ENCODE measurements around the gene SPOCK2. TPM values are rescaled to one million over a fixed set of nuclear protein-coding genes. Genes with fewer than 3 reads are reported as not detected.
A peak's percentile ranks its signal among the peaks of the same experiment; 100 is the strongest.

The SPOCK2 gene
- polyA plus RNA-seq, 4 donors = 1.6 to 24.2 (median 3.2) TPM

DNA sequence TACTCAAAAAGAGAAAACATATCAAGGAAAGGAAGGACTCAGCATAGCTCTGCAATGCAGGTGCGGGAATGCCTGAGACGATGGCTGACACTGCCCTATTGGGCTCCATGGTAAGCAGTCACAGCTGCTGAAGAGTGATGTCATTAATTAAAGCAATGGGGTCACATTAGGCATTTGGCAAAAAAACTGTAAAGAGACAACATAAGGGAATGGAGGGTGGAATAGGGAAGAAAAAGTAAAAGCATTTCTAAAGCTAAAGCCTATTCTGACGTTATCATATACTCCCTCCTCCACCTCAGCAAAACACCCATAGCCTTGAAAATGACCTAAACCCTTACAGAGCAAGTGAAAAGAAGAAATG, 38.5 kb upstream of the SPOCK2 start:
- Histone ChIP-seq H3K27ac (ENCODE audit: low read depth in 1 of 3, low read length in 2 of 3) (no peak overlapping the region), H3K4me3 (ENCODE audit: low read depth in 1 of 3, low read length in 3 of 3) (no peak overlapping the region), H3K4me1 (ENCODE audit: control insufficient read depth in 3 of 3, insufficient read depth in 2 of 3, low read depth in 1 of 3, low read length in 2 of 3) (peaks cover 0 to 14% (median 0%) of the 10 kb centered on the region in 3 donors), H3K36me3 (ENCODE audit: control insufficient read depth in 3 of 3, insufficient read depth in 2 of 3, low read depth in 1 of 3, low read length in 3 of 3) (peaks cover 0 to 2% (median under 1%) of the 10 kb centered on the region in 3 donors), H3K9me3 (ENCODE audit: control insufficient read depth in 2 of 2, insufficient read depth in 1 of 2, low read depth in 1 of 2, low read length in 1 of 2) (no peaks in the 10 kb centered on the region), H3K27me3 (ENCODE audit: control insufficient read depth in 3 of 3, insufficient read depth in 3 of 3, low read length in 3 of 3) (no peaks in the 10 kb centered on the region)
- 93 to 99% (median 95%) methylated on average over 3 of the region's 3 CpGs for WGBS, 3 donors
- DNase-seq (no peak), FAIRE-seq (no peak)

DNA sequence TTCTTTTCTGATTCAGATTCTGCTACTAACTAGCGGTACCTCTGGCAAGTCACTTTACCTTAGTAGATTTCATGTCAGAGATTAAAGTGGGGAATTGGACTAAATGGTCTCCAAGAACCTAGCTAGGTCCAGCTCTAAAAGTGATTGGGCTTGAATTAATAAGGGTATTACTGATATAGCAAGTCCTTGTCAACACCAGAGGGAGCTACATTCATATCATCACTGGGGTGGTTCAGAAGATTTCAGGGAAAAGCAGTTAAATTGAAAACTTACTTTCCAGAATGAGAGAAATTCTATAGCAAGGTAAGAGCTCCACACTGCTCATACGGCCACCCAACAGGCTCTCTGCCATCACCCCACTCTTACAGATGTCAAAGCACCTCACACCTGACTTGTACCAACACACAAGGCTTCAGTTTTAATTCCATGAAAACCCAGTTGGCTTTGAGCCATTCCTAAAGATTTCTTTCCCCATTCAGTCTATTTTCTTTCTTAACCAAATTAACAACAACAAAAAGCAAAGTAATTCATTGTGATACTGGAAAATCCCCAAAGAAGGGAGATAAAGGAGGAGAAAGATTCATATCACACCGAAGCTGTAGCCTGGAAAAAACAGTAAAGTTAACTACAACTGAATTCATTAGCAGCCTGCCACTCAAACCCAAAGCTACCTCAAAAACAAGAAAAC, 38.0 kb upstream of the SPOCK2 start:
- H3K4me3 ChIP-seq (ENCODE audit: low read depth in 1 of 3, low read length in 3 of 3) = no peak overlapping the region
- H3K27ac ChIP-seq (ENCODE audit: low read depth in 1 of 3, low read length in 2 of 3) = no peak overlapping the region
- no peak for FAIRE-seq
- H3K4me1 ChIP-seq (ENCODE audit: control insufficient read depth in 3 of 3, insufficient read depth in 2 of 3, low read depth in 1 of 3, low read length in 2 of 3) = peaks cover 0 to 14% (median 0%) of the 10 kb centered on the region in 3 donors
- peaks cover 0 to 2% (median 0%) of the 10 kb centered on the region in 3 donors for H3K36me3 ChIP-seq (ENCODE audit: control insufficient read depth in 3 of 3, insufficient read depth in 2 of 3, low read depth in 1 of 3, low read length in 3 of 3)
- H3K27me3 ChIP-seq (ENCODE audit: control insufficient read depth in 3 of 3, insufficient read depth in 3 of 3, low read length in 3 of 3) = no peaks in the 10 kb centered on the region
- peak; percentile 19 to 37 for DNase-seq
- no peaks in the 10 kb centered on the region for H3K9me3 ChIP-seq (ENCODE audit: control insufficient read depth in 2 of 2, insufficient read depth in 1 of 2, low read depth in 1 of 2, low read length in 1 of 2)
- 88 to 94% (median 92%) methylated on average over 3 of the region's 3 CpGs for WGBS, 3 donors

DNA sequence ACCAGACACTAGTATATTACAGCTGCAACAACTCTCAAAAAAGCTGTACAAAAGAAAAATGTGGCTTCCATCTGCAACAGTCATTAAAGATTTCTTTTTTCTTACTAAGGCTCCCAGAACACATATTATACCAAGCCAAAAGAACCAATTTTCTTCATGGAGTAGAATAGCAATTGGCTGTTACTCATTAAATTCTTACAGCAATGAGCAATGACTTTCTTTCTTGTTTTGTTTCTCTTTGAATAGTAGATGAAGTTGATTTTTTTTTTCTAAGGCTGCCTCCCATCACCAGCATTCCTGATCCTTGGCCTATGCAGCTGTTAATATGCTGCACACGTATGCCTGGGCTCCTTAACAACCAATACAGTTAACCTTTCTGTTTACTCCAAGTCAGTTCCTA, 36.6 kb upstream of the SPOCK2 start:
- Histone ChIP-seq H3K4me3 (ENCODE audit: low read depth in 1 of 3, low read length in 3 of 3) (no peak overlapping the region), H3K36me3 (ENCODE audit: control insufficient read depth in 3 of 3, insufficient read depth in 2 of 3, low read depth in 1 of 3, low read length in 3 of 3) (peaks cover 0 to 4% (median 2%) of the 10 kb centered on the region in 3 donors), H3K4me1 (ENCODE audit: control insufficient read depth in 3 of 3, insufficient read depth in 2 of 3, low read depth in 1 of 3, low read length in 2 of 3) (peaks cover 0 to 14% (median 0%) of the 10 kb centered on the region in 3 donors), H3K9me3 (ENCODE audit: control insufficient read depth in 2 of 2, insufficient read depth in 1 of 2, low read depth in 1 of 2, low read length in 1 of 2) (no peaks in the 10 kb centered on the region), H3K27ac (ENCODE audit: low read depth in 1 of 3, low read length in 2 of 3) (peak overlapping the region in 1 of 3 donors; percentile 24), H3K27me3 (ENCODE audit: control insufficient read depth in 3 of 3, insufficient read depth in 3 of 3, low read length in 3 of 3) (no peaks in the 10 kb centered on the region)
- 60 to 67% (median 66%) methylated on average over 1 of the region's 1 CpG for WGBS, 3 donors
- FAIRE-seq = no peak
- DNase-seq = peak; percentile 5 to 62

DNA sequence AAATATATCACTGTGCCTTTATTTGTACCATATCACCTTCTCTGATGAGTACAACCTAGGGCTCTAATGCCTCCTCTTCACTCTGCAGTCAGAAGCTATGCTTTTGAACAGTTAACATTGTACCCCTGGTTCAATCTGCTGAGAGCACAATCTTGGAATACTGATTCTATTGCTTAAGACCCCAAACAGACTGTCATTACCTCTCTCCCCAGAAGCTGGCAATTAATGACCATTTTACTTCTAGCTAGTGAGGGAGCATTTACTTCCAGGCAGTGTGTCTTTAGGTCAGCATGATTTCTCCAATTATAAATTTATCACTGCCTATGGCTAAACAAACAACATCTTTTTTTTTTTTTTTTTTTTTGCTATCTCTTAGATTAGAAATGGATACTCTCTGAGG, 36.0 kb upstream of the SPOCK2 start:
- Histone ChIP-seq H3K4me1 (ENCODE audit: control insufficient read depth in 3 of 3, insufficient read depth in 2 of 3, low read depth in 1 of 3, low read length in 2 of 3) (peaks cover 0 to 14% (median 0%) of the 10 kb centered on the region in 3 donors), H3K4me3 (ENCODE audit: low read depth in 1 of 3, low read length in 3 of 3) (no peak overlapping the region), H3K36me3 (ENCODE audit: control insufficient read depth in 3 of 3, insufficient read depth in 2 of 3, low read depth in 1 of 3, low read length in 3 of 3) (peaks cover 0 to 4% (median 2%) of the 10 kb centered on the region in 3 donors), H3K27ac (ENCODE audit: low read depth in 1 of 3, low read length in 2 of 3) (no peak overlapping the region), H3K27me3 (ENCODE audit: control insufficient read depth in 3 of 3, insufficient read depth in 3 of 3, low read length in 3 of 3) (no peaks in the 10 kb centered on the region), H3K9me3 (ENCODE audit: control insufficient read depth in 2 of 2, insufficient read depth in 1 of 2, low read depth in 1 of 2, low read length in 1 of 2) (no peaks in the 10 kb centered on the region)
- FAIRE-seq (no peak), DNase-seq (no peak)

DNA sequence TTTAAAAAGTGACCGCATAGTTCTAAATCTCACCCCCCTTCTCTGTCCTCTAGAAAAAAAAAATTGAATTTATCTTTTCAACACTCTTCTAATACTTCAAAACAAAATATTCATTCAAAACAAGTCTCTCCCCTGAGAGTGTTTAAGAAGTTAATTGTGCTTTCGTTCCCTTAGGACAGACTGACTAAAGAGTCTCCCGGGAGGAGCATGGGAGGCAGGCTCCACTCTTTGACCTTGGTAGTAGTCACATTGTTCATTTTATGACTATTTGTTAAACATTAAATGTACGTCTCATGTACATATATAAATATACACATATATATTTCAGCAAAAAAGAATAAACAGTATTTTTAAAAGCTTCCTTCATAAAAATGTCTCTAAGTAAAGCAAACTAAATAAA, 35.3 kb upstream of the SPOCK2 start:
- H3K9me3 ChIP-seq (ENCODE audit: control insufficient read depth in 2 of 2, insufficient read depth in 1 of 2, low read depth in 1 of 2, low read length in 1 of 2) = no peaks in the 10 kb centered on the region
- H3K27ac ChIP-seq (ENCODE audit: low read depth in 1 of 3, low read length in 2 of 3) = peak overlapping the region in 1 of 3 donors; percentile 25
- no peaks in the 10 kb centered on the region for H3K27me3 ChIP-seq (ENCODE audit: control insufficient read depth in 3 of 3, insufficient read depth in 3 of 3, low read length in 3 of 3)
- no peak for FAIRE-seq
- peaks cover 0 to 14% (median 0%) of the 10 kb centered on the region in 3 donors for H3K4me1 ChIP-seq (ENCODE audit: control insufficient read depth in 3 of 3, insufficient read depth in 2 of 3, low read depth in 1 of 3, low read length in 2 of 3)
- peak; percentile 59 to 61 for DNase-seq
- 41 to 71% (median 61%) methylated on average over 4 of the region's 4 CpGs for WGBS, 3 donors
- peaks cover 0 to 4% (median 2%) of the 10 kb centered on the region in 3 donors for H3K36me3 ChIP-seq (ENCODE audit: control insufficient read depth in 3 of 3, insufficient read depth in 2 of 3, low read depth in 1 of 3, low read length in 3 of 3)
- no peak overlapping the region for H3K4me3 ChIP-seq (ENCODE audit: low read depth in 1 of 3, low read length in 3 of 3)

GRCh38 chr10:72122221-72122620, 33.9 kb upstream of the SPOCK2 start:
- H3K9me3 ChIP-seq (ENCODE audit: control insufficient read depth in 2 of 2, insufficient read depth in 1 of 2, low read depth in 1 of 2, low read length in 1 of 2) = no peaks in the 10 kb centered on the region
- H3K4me1 ChIP-seq (ENCODE audit: control insufficient read depth in 3 of 3, insufficient read depth in 2 of 3, low read depth in 1 of 3, low read length in 2 of 3) = peaks cover 0 to 14% (median 0%) of the 10 kb centered on the region in 3 donors
- WGBS, 3 donors = 86 to 95% (median 91%) methylated on average over 4 of the region's 4 CpGs
- DNase-seq = no peak
- H3K27ac ChIP-seq (ENCODE audit: low read depth in 1 of 3, low read length in 2 of 3) = no peak overlapping the region
- no peak for FAIRE-seq
- H3K27me3 ChIP-seq (ENCODE audit: control insufficient read depth in 3 of 3, insufficient read depth in 3 of 3, low read length in 3 of 3) = no peaks in the 10 kb centered on the region
- peaks cover 0 to 4% (median 0%) of the 10 kb centered on the region in 3 donors for H3K36me3 ChIP-seq (ENCODE audit: control insufficient read depth in 3 of 3, insufficient read depth in 2 of 3, low read depth in 1 of 3, low read length in 3 of 3)
- no peak overlapping the region for H3K4me3 ChIP-seq (ENCODE audit: low read depth in 1 of 3, low read length in 3 of 3)

GRCh38 chr10:72121389-72121788, 33.0 kb upstream of the SPOCK2 start:
- FAIRE-seq = no peak
- Histone ChIP-seq H3K9me3 (ENCODE audit: control insufficient read depth in 2 of 2, insufficient read depth in 1 of 2, low read depth in 1 of 2, low read length in 1 of 2) (peaks cover 0 to 4% of the 10 kb centered on the region in 2 donors), H3K4me3 (ENCODE audit: low read depth in 1 of 3, low read length in 3 of 3) (no peak overlapping the region), H3K4me1 (ENCODE audit: control insufficient read depth in 3 of 3, insufficient read depth in 2 of 3, low read depth in 1 of 3, low read length in 2 of 3) (peaks cover 0 to 14% (median 0%) of the 10 kb centered on the region in 3 donors), H3K36me3 (ENCODE audit: control insufficient read depth in 3 of 3, insufficient read depth in 2 of 3, low read depth in 1 of 3, low read length in 3 of 3) (peaks cover 0 to 4% (median 0%) of the 10 kb centered on the region in 3 donors), H3K27ac (ENCODE audit: low read depth in 1 of 3, low read length in 2 of 3) (no peak overlapping the region), H3K27me3 (ENCODE audit: control insufficient read depth in 3 of 3, insufficient read depth in 3 of 3, low read length in 3 of 3) (no peaks in the 10 kb centered on the region)
- WGBS, 3 donors = 97 to 100% (median 100%) methylated on average over 1 of the region's 1 CpG
- DNase-seq = no peak

- H3K4me1 ChIP-seq (ENCODE audit: control insufficient read depth in 3 of 3, insufficient read depth in 2 of 3, low read depth in 1 of 3, low read length in 2 of 3) = no peaks in the 10 kb centered on the region
- 94 to 100% (median 95%) methylated on average over 2 of the region's 2 CpGs for WGBS, 3 donors
- FAIRE-seq (no peak), DNase-seq (no peak)
- no peaks in the 10 kb centered on the region for H3K27me3 ChIP-seq (ENCODE audit: control insufficient read depth in 3 of 3, insufficient read depth in 3 of 3, low read length in 3 of 3)
- H3K4me3 ChIP-seq (ENCODE audit: low read depth in 1 of 3, low read length in 3 of 3) = no peak overlapping the region
- H3K9me3 ChIP-seq (ENCODE audit: control insufficient read depth in 2 of 2, insufficient read depth in 1 of 2, low read depth in 1 of 2, low read length in 1 of 2) = peaks cover 0 to 4% of the 10 kb centered on the region in 2 donors
- H3K36me3 ChIP-seq (ENCODE audit: control insufficient read depth in 3 of 3, insufficient read depth in 2 of 3, low read depth in 1 of 3, low read length in 3 of 3) = peaks cover 0 to 4% (median 0%) of the 10 kb centered on the region in 3 donors
- no peak overlapping the region for H3K27ac ChIP-seq (ENCODE audit: low read depth in 1 of 3, low read length in 2 of 3)
Measured at GRCh38 chr10:72116372-72116771, 28.0 kb upstream of the SPOCK2 start.
